ENCODE measurements around the gene IGSF9.

DNA sequence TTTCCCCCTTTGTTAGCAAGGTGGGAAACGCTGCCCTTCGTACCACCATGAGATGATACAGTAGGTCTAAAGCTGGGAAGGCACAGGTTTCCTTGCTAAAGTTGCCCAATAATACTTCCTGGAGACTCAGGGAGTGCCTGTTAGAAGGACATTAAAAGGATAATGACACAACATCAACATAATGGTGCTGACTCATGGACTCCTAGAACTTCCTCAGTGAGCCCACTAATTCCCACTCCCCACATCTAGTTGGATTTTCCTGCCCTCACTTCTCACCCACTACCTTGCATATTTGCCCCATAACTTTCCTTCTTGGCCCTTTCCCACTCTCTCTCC lies 62.9 kb downstream of the IGSF9 start:
- TF ChIP-seq, protein P1, sequence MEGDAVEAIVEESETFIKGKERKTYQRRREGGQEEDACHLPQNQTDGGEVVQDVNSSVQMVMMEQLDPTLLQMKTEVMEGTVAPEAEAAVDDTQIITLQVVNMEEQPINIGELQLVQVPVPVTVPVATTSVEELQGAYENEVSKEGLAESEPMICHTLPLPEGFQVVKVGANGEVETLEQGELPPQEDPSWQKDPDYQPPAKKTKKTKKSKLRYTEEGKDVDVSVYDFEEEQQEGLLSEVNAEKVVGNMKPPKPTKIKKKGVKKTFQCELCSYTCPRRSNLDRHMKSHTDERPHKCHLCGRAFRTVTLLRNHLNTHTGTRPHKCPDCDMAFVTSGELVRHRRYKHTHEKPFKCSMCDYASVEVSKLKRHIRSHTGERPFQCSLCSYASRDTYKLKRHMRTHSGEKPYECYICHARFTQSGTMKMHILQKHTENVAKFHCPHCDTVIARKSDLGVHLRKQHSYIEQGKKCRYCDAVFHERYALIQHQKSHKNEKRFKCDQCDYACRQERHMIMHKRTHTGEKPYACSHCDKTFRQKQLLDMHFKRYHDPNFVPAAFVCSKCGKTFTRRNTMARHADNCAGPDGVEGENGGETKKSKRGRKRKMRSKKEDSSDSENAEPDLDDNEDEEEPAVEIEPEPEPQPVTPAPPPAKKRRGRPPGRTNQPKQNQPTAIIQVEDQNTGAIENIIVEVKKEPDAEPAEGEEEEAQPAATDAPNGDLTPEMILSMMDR (IDR thresholded peaks at IDR 0.05) = no peak
- no peak for TF ChIP-seq POLR2A (IDR thresholded peaks at IDR 0.05; ENCODE audit: low read depth)
